GM18505 (cell line): ENCODE results near the gene FAM209A.
"Not testable (repeated sequence)": the region's sequence is repeated elsewhere in the genome, so short reads cannot be mapped to it uniquely, and the experiment has no call there.

Experiments
- ATAC-seq: cut with Tn5 transposase; IDR thresholded peaks from one replicate; pipeline ENCODE4 v1.9.1; 2021; ENCODE audit not compliant: unreplicated experiment
- POLR2A ChIP-seq: IDR thresholded peaks from 4 replicates; pipeline ENCODE4 v1.6.1; 2011; ENCODE audit warnings: borderline replicate concordance; ENCODE audit not compliant: insufficient read depth, insufficient read length; ENCODE audit errors: extremely low read depth

The FAM209A gene, protein sequence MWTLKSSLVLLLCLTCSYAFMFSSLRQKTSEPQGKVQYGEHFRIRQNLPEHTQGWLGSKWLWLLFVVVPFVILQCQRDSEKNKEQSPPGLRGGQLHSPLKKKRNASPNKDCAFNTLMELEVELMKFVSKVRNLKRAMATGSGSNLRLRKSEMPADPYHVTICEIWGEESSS

DNA sequence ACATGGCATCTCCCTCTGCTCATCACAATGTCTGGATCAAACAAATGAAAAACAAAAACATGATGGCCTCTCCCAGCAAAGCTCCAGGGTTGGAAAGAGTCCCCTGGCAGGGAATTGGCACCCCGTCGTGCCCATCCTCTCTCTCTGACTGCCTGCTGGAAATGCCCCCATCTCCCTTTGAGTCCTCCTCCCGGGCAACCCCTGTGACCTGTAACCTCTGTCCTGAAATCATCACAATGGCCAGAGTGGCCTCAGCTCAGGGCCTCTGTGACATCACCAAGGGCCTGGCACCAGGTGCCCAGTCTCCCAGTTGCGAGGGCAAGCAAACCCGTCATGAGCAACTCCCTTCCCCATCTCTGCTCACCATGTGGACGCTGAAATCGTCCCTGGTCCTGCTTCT lies at the start of gene FAM209A:
Gene FAM209A (plus strand): TSS at position 301 of the 400 bp plus-strand sequence. CDS start 65 bp downstream, at position 366.
- not testable (repeated sequence) for ATAC-seq

DNA sequence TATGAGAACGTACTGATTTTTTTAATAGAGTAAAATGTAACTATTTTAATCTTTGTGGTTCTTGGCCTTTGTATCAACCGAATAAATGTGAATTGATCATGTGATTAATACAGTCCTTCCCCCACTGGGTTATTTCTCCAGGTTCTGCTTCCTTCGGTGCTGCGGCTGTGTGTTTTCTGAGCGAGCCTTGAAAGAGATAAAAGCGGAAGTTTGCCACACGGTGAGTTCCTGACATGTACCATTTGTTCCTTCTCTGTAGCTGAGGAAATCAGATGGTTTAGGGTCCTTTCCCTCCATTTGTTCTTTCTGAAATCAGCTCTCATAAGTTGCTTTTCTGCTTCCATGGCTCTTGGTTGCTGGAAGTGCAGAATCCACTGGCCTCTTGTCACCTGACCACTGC lies 40.6 kb upstream of the FAM209A start:
- no peak for TF ChIP-seq POLR2A
- ATAC-seq: no peak

DNA sequence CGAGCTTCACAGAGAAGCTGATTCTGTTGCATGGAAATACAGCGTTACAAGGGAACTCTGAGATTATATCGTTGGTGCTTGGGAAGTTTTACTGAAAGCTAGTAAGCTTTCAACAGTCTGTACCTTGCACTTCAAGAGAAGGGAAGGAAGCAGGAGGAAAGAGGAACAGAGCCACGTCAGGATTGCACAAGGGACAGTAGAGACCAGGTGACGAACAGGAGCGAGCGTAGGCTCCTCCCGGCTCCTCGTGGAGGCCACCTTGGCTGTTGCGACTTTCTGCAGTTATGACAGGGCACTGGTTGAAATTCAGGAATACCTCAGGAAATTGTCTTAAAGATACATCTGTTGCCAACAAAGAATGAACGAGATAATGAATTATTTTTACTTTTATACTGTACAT lies 37.3 kb upstream of the FAM209A start:
- TF ChIP-seq POLR2A: no peak
- ATAC-seq: no peak

DNA sequence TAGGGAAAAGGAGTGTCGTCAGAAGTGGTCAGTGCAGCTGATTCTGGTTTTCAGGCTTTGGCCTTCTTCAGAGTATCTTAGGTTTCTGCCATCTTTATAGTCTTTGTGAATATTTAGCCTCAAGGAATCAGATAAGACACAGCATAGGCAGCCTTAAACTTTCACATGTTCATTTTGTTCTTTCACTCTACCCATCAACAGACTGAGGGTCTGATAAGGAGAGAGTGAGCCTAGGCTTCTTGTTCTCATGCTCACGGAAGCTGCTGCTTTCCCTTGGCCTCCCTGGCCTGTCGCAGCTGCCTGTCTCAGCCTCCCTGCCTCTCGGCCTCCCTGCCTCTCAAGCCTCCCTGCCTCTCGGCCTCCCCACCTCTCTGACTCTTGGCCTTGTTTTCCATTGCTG lies 36.0 kb upstream of the FAM209A start:
- no peak for ATAC-seq
- TF ChIP-seq POLR2A: no peak

DNA sequence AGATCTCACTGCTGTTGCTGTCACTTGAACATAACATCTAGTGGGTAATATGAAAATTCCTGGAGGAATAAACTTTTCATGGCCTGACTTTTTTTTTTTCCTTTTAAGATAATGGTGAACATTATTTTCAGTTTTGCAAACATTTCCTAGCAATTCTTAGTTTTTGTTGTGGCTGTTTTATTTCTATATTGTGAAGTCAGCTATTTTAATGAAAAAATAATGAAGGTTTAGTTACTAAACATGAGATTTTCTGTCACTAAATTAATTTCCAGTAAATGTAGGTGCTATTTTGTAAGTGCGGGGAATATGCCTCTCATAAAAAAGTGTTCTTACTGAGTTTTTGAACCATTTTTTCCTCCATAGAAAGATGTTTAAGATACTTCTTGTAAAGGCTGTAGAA lies 23.4 kb upstream of the FAM209A start:
- ATAC-seq: no peak
- no peak for TF ChIP-seq POLR2A

DNA sequence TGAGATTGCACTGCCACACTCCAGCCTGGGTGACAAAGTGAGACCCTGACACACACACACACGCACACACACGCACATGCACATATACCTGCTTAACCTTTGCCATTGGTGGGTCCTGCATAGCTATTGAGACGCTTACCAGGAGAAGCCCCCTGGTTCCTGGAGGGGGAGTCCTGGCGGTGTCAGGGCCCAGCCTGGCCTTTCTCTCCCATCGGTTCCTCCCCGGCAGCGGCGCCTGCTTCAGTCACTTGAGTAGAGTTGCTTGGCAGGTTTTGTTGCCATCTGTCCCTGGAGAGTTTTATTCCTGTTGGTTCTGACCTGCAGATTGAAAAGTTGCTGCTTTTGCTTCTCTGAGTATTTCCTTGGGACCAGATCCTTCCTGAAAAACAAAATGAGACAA lies 20.6 kb upstream of the FAM209A start:
- TF ChIP-seq POLR2A: no peak
- no peak for ATAC-seq

DNA sequence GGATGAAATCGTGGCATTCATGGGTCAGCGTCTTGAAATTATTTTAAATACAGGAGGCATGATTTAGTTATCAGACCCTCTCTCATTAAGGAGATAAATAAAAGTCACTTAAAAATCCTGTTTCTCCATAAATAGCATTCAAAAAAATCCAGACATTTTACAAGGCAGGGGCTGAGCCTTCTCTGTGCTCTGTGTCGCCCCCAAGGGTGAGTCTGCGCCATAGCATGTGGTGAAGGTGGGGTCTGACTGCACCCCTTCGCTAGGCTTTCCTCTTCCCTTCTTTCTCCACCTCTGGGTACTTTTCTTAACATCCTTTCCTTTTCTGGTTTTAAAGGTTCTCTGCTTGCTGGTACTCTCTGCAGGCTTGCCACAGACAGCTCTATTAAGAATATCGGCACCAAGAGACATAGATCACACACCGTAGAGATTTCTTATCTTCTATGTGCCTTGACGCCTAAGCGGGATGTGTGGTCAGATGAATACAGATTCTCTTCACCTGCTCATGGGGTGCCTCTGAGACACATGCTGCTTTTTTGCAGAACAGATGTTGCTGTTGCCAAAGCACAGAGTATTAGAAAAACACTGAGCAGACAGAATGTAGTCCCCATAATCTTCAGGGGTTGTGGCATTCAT lies 20.1 kb upstream of the FAM209A start:
- no peak for TF ChIP-seq POLR2A
- ATAC-seq: no peak

DNA sequence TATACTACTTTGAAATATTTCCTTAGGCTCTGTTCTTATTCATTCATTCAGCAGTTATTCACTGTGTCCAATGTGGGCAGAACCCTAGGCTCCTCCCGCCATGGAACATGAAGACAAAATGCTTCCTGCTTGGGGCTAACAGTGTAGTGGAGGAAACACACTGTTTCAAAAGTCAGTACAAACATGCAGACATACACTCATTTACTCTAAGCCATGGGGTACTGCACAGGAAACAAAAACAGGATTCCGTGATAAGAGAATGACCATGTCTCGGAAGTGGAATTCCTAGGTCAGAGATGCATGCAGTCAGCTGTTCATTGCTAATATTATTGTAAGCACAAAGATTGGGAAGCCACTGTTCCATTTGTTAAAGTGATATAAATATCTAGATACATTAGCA lies 18.4 kb upstream of the FAM209A start:
- no peak for TF ChIP-seq POLR2A
- no peak for ATAC-seq

DNA sequence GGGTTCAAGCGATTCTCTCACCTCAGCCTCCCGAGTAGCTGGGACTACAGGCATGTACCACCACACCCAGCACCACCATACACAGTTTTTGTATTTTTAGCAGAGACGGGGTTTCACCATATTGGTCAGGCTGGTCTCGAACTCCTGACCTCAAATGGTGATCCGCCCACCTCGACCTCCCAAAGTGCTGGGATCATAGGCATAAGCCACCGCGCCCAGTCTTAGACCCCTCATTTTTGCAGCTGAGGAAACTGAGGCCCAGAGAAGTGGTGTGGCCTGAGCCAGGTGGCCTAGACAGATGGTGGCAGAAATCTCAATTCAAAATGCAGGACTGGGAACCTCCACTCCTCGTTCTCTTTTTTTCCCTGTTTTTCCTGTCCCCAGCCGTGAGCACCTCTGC lies 12.6 kb upstream of the FAM209A start:
- ATAC-seq: no peak
- no peak for TF ChIP-seq POLR2A

DNA sequence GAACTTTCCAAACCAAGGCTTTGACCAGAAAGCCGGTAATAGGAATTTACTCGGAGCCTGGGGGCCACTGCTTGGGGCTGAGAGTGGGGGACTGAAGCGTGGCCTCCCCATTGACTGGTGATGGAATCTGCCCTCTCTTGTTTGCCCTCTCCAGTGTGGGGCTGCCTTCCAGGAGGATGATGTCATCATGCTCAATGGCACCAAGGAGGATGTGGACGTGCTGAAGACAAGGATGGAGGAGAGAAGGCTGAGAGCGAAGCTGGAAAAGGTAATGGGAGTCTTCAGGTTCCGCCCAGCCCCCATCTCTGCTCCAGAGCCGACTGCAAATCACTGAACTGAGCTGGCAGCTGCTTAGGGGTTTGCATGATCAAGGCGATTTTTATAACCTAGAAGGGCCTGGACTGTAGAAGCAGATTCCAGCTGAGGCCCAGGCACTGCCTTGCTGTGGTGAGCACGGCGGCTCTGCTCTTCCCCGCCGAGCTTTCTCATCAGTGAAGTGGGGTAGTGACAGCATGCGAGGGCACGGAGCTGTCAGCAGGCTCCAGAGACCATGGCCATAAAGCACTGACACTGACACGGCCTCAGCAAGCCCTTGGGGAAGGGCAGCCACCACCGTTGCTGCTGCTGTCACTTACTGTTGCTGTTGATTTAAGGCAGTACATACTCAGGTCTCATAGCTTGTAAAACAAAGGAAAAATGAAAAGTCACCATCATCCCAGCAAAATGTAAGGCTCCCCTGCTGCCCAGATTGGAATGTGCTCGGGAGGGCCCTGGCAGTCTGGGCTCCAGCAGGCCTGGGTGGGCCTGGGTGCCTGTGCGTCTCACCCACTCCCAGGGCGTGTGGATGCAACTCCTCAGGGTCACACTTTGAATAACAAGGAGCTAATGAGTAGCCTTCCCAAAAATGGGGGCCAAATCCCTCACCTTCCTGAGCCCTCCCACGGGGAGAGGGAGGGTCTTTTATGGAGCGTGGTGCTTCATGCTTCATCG lies 11.1 kb upstream of the FAM209A start:
- TF ChIP-seq POLR2A: no peak
- ATAC-seq: no peak

DNA sequence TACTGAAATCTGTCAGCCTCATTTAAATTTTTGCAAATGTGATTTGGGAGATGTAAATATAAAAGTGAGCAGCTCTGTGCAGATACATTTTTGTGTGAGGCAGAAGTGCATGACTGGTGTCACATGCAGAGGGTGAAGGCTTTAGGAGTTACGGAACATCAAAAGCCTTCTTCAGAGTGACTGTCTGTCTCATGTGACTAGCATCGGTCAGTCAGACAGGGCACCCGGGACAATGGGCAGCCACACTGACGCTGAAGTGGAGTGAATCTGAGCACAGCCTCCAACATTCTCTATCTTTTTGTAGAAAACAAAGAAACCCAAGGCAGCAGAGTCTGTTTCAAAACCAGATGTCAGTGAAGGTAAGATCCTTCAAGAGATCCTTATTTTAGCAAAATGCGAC lies 7.9 kb upstream of the FAM209A start:
- TF ChIP-seq POLR2A: no peak
- no peak for ATAC-seq

DNA sequence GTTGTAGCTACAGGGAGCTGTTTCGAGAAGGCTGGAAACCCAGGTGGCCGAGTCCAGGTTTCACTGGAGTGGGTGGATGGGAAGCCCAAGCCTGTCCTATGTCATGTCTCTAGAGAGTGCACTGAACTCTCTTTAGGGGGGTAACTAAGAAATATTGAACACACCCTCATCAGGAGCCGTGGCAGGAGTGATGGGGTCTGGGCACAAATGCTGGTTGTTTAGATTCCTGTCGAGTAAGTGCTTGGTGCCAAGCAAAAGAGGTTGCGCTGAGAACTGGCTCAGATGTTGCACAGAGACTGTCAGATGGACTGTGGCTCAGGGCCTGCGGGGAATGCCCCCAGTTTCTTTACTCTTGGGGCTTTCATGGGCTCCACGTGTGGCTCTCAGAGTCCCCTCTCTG lies 7.3 kb upstream of the FAM209A start:
- TF ChIP-seq POLR2A: no peak
- no peak for ATAC-seq

DNA sequence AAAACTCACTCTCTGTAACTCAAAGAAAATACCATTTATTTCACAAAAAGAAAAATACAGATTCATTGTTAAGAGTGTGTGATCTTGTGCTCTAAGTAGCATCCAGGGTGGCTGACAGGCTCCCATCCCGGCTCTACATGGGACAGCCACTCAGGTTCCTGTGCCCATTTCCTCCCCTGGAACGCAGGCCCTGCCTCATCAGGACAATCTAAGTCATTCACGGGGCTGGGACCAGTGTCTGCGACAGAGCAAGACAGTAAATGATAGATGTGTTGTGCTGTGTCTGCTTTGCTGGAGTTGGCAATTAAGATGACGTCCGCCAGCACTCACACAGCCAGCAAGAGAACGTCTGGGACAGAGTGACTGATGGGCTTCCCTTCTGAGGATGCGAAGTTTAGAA lies 6.9 kb upstream of the FAM209A start:
- ATAC-seq: no peak
- TF ChIP-seq POLR2A: no peak

DNA sequence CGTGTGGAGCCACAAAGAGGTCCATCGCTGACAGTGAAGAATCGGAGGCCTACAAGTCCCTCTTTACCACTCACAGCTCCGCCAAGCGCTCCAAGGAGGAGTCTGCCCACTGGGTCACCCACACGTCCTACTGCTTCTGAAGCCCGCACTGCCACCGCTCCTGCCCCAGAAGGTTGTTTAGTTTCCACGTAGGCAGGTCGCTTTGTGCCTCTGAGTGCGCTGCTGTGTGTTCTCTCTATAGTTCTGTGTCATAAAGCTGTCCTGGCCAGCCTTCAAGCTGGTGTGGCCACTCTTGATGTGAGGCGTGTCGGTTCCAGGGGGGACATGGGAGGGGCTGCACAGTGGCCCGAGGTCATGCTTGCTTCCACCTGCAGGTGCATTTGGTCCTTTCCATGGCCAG lies 6.4 kb upstream of the FAM209A start:
- TF ChIP-seq POLR2A: no peak
- ATAC-seq: no peak
